ENCODE measurements around the gene ULK4.

DNA sequence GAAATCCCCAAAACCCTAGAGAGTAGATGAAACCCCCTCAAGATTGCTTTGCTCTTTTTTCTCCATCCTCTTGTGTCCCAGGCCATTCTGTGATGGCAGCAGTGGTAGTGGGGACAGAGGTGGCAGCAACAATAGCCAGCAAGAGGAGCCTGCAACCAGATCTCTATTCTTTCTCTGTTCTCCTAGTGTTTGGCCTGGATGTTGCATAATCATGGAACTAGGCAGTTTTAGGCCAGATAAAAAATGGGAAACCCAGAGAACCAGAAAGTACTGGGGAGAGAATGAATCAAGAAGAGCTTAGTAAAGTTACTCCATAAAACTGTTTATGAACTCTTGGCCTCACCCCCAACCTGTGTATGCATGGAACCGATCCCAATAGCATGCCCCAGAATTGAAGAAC, 710.3 kb downstream of the ULK4 start:
- TF ChIP-seq POLR2A (IDR thresholded peaks at IDR 0.05) = no peak
- TF ChIP-seq, protein P1, sequence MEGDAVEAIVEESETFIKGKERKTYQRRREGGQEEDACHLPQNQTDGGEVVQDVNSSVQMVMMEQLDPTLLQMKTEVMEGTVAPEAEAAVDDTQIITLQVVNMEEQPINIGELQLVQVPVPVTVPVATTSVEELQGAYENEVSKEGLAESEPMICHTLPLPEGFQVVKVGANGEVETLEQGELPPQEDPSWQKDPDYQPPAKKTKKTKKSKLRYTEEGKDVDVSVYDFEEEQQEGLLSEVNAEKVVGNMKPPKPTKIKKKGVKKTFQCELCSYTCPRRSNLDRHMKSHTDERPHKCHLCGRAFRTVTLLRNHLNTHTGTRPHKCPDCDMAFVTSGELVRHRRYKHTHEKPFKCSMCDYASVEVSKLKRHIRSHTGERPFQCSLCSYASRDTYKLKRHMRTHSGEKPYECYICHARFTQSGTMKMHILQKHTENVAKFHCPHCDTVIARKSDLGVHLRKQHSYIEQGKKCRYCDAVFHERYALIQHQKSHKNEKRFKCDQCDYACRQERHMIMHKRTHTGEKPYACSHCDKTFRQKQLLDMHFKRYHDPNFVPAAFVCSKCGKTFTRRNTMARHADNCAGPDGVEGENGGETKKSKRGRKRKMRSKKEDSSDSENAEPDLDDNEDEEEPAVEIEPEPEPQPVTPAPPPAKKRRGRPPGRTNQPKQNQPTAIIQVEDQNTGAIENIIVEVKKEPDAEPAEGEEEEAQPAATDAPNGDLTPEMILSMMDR (IDR thresholded peaks at IDR 0.05 in 4 of 5, conservative IDR thresholded peaks at IDR 0.05 in 1 of 5) = no peak

Measured in gastrocnemius medialis (tissue), 4 donors.